Mucosa of descending colon (tissue), 3 donors: ENCODE measurements around the gene ZNF407. TPM values are rescaled to one million over a fixed set of nuclear protein-coding genes. Genes with fewer than 3 reads are reported as not detected.

ENCODE experiments used
- ATAC-seq: fragments of 200-7000 bp; cut with Tn5 transposase; one replicate; pipeline ENCODE4 v1.9.1; 2020; ENCODE audit warnings: mild to moderate bottlenecking, moderate library complexity
- DNase-seq, 3 donors: peaks; one replicate each; pipeline ENCODE4 v3.0.0-alpha.2; 2020
- H3K36me3 ChIP-seq: fragments of 200-600 bp; one replicate; pipeline ENCODE4 v1.8.0; 2021; ENCODE audit warnings: low read depth, mild to moderate bottlenecking
- H3K4me1 ChIP-seq: fragments of 200-600 bp; one replicate; pipeline ENCODE4 v1.8.0; 2021; ENCODE audit warnings: low read depth, mild to moderate bottlenecking
- H3K4me3 ChIP-seq: fragments of 200-600 bp; one replicate; pipeline ENCODE4 v1.8.0; 2021; ENCODE audit warnings: mild to moderate bottlenecking
- H3K9me3 ChIP-seq: fragments of 200-600 bp; one replicate; pipeline ENCODE4 v1.8.0; 2021; ENCODE audit warnings: mild to moderate bottlenecking
- CTCF ChIP-seq: fragments of 200-600 bp; IDR thresholded peaks from one replicate; pipeline ENCODE4 v1.8.0; 2022; ENCODE audit warnings: antibody characterized with exemption, mild to moderate bottlenecking
- intact Hi-C, 2 donors: fragments of 100-400 bp; cut with DNase I in 1 of 2; cut with micrococcal nuclease in 1 of 2; formaldehyde crosslinking; loops; one replicate each; pipeline versions ENCODE4 v1.11.0 to v1.11.1; 2022; cut with DNase I, micrococcal nuclease
- total RNA-seq, 3 donors: library from RNA; stranded (reverse); fragmentation: NEBNext Ultra II Directional in 2 of 3; extraction: Animal tissue kit (Norgen Biotek cat#: 25700) in 2 of 3; gene quantifications; one replicate each; pipeline versions ENCODE4 v1.2.1 to v1.2.4, GENCODE V29; 2021 to 2023
- donor health status: DM: no; HTN: no; CAD: no; lungs with moderate emphysema.
- donor health status: DM: no; HTN: no; CAD: no.
- donor health status: DM: no; HTN: yes; CAD: no.

Gene ZNF407
- total RNA-seq, 3 donors from 2014 or later, result 13.0 to 25.1 (median 18.8) TPM

- ATAC-seq (no peak), DNase-seq (no peak)
- intact Hi-C loops, result no loop called here
- no peaks in the 10 kb centered on the region for H3K9me3 ChIP-seq
- H3K36me3 ChIP-seq, result no peaks in the 10 kb centered on the region
- H3K4me1 ChIP-seq, result no peaks in the 10 kb centered on the region
- TF ChIP-seq CTCF, result no peak
- no peak overlapping the region for H3K4me3 ChIP-seq
These were observed 343.2 kb downstream of the ZNF407 start for GRCh38 chr18:74940856-74941255.

GRCh38 chr18:74942319-74942910 is 344.7 kb downstream of the ZNF407 start:
- intact Hi-C loops, result no loop called here
- ATAC-seq (no peak), DNase-seq (no peak)
- no peak for TF ChIP-seq CTCF
- Histone ChIP-seq H3K9me3 (no peaks in the 10 kb centered on the region), H3K36me3 (no peaks in the 10 kb centered on the region), H3K4me1 (no peaks in the 10 kb centered on the region), H3K4me3 (no peak overlapping the region)

- no peak for ATAC-seq
- DNase-seq, result no peak
- TF ChIP-seq CTCF, result no peak
- intact Hi-C loops, result no loop called here
- H3K4me1 ChIP-seq, result no peaks in the 10 kb centered on the region
- no peaks in the 10 kb centered on the region for H3K9me3 ChIP-seq
- H3K4me3 ChIP-seq, result no peak overlapping the region
- H3K36me3 ChIP-seq, result no peaks in the 10 kb centered on the region
These were observed 347.0 kb downstream of the ZNF407 start for GRCh38 chr18:74944676-74945075.

GRCh38 chr18:74945774-74946545 is 348.3 kb downstream of the ZNF407 start:
- intact Hi-C loops, result no loop called here
- ATAC-seq (no peak), DNase-seq (no peak)
- no peak for TF ChIP-seq CTCF
- Histone ChIP-seq H3K36me3 (no peaks in the 10 kb centered on the region), H3K4me1 (peaks cover 4% of the 10 kb centered on the region), H3K9me3 (no peaks in the 10 kb centered on the region), H3K4me3 (no peak overlapping the region)

GRCh38 chr18:74946646-74947375 is 349.1 kb downstream of the ZNF407 start:
- Histone ChIP-seq H3K4me3 (no peak overlapping the region), H3K9me3 (no peaks in the 10 kb centered on the region), H3K36me3 (no peaks in the 10 kb centered on the region), H3K4me1 (peaks cover 9% of the 10 kb centered on the region)
- no peak for DNase-seq
- no peak for ATAC-seq
- intact Hi-C loops, result no loop called here
- TF ChIP-seq CTCF, result no peak
